Measurements from ENCODE around the gene ZMIZ2.

DNA sequence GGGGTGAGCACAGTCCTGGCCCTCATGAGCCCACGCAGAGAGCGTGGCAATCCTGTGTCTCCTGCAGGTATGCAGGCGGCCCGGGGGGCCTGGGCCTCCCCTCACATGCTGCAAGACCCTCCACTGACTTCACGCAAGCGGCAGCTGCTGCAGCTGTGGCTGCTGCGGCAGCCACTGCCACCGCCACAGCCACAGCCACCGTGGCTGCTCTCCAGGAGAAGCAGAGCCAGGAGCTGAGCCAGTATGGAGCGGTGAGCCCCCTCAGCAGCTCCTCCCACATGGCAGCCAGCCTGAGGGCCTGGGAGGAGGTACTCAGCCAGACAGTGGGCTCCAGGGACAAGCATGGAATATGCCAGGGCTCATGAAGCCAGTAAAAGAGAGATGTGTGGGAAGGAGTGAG lies 8.7 kb downstream of the ZMIZ2 start:
- TF ChIP-seq POLR2AphosphoS5 (IDR thresholded peaks at IDR 0.05): no peak
- TF ChIP-seq CTCF (IDR thresholded peaks at IDR 0.05): no peak
- TF ChIP-seq POLR2A (IDR thresholded peaks at IDR 0.05): no peak

Data from prostate gland (tissue), 2 donors.